ENCODE results near the gene SNHG17.
"Not testable (repeated sequence)": the region's sequence is repeated elsewhere in the genome, so short reads cannot be mapped to it uniquely, and the experiment has no call there.

Gene SNHG17

DNA sequence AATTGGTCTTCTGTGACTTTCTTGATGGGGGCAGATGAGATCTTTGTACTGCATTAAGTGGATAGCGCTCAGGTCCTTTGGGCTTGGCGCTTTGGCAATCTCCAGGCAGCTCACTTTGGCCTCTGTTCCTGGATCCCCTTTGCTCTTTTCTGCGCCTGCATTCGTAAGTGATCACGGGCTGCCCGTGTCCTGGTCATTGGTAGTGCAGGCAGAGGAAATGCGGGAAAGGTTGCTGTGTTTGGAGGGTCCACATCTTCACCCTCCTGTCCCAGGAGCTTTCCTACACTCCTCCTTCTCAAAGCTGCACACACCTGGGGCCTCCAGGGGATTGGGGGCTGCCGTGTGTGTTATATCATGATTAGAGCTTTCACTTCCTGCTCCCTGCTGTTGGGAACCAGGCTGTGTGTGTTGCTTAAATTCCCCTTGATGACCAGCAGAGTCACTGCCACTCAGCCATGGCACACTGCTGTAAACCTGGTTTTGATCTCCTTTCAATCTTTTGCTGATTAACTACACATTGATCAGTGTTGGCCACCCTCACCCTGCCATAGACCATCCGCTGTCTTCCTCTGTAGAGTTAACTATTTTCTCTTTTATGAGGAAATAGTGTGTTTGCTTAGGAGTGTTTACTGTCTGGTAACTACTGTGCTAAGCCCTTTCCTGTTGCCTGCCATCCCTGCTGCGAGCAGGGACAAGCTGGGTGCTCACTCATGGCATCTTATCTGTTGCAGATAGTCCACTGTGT is 13.0 kb upstream of the SNHG17 start:
- no peak for DNase-seq (ENCODE audit: low read depth)

DNA sequence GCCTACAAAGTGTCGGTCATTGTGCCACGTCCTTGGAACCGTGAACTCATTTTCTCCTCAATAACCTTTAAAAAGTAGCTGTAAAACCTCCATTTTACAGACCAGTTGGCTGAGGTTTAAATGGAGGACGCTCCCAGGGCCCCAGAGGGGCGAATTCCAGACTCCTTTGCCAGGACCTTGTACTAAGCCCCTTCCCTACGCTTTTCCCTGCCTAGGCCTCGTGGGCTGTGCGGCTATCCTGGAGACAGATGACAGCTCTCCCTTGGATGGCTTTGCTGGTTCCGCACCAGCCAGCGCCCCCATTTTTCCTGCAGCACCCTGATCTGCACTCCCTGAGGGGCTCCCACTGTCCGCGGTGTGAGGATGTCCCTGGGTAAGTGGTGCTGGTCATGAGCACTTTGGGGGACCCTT is 12.1 kb upstream of the SNHG17 start:
- DNase-seq (ENCODE audit: low read depth) = no peak

DNA sequence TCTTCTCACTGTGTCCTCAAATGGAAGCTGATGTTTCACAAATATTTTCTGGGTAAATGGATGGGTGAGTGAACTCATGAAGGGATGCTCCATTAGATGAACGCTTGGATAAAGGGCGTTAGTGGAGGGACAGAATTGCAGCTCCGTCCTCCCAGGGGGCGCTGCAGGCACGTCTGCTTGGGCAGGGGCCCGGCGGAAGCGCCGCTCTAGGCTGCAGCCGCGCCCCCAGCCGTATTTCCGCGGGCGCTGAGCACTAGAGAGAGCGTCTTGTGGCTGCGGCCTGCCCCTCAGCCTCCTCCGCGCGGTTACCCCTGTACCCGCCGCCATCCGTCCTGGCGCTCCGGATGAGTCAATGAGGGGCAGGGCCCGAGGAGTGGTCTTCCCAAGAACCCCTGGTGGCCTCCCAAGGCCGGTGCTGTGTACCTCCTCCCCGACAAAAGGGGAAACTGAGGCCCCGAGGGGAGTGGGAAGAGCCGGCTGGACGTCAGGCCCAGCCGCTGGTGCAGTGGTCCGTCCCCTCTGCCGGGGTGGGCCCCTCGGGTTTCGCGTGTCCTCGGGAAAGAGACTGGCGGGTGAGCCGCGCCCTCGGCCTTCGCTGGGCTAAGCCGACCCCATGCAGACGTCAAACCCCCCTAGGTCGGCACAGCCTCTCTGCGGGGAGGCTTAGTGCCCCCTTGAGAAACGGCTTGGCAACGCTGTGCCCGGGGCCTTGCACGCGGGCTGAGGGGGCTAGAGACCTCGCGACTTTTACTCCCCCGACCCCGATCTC is 11.5 kb upstream of the SNHG17 start:
- DNase-seq (ENCODE audit: low read depth) = peak; percentile 90

DNA sequence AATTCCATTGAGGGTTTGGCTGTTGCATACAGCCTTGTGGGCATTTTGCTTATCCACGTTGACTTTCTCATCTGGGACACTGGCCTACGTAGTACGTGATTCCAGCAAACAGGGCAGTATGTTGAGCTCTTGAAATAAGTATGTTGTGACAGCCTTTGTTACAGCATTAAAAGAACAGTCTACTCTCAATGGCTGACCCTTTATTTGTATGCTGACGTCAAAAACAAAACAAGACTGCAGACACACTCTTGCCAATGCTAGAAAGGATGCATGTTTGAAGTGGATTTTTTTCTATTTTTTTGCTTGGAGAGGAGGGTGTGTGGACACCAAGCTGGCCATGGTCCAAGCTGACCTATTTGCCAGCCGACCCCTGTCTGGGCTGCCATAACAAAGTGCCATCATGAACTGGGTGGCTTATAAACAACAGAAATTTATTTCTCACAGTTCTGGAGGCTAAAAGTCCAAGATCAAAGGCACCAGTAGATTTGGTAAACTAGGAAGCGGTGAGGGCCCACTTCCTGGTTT is 10.8 kb upstream of the SNHG17 start:
- DNase-seq (ENCODE audit: low read depth) = no peak

DNA sequence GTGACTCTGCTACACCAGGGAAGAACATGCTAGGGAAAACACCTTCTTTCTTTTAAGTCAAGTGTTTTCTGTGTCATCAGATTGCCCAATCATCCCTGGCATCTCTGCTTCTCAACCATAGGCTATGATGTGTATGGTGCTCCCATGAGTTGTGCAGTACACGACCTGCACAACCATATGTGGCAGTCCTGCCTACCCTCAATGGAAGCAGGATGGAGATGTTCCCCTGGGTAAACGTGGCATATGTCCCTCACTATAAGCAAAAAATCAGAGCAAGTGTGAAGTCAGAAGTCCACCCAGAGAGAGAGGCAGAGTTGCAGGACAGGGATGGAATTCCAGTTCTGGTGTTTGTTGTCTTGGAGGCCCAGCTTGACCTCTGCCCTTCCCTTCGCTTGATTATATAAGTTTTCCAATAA is 10.3 kb upstream of the SNHG17 start:
- DNase-seq (ENCODE audit: low read depth) = no peak

DNA sequence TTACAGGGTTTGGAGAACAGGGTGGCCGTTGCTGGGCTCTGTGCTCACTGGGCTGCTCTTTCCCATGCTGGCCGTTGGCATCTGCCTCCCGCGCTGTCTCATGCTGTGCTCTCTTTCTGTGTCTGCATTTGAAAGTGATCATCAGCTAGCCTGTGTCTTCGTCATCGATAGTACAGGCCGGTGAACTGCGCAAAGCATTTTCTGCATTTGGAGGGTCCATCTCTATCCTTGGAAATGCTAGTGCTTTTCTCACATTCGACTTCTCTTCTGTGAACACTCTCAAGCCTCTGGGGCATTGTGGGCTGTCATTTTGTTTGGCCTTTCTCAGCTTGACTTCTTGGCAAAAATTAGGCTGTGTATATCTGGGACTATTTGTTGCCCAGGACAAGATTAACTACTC is 6.8 kb upstream of the SNHG17 start:
- DNase-seq (ENCODE audit: low read depth) = no peak

DNA sequence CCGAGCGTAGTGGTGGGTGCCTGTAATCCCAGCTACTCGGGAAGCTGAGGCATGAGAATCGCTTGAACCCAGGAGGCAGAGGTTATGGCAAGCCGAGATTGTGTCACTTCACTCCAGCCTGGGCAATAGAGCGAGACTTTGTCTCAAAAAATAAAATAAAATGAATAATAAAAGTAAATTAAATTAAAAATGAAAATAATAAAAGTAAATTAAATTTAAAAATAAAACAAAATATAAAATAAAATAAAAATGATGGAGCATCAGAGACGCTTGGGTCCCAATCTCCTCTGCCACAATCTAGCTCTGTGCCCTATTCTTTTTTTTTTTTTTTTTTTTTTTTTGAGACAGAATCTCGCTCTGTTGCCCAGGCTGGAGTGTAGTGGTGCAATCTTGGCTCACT is 6.0 kb upstream of the SNHG17 start:
- not testable (repeated sequence) for DNase-seq (ENCODE audit: low read depth)

DNA sequence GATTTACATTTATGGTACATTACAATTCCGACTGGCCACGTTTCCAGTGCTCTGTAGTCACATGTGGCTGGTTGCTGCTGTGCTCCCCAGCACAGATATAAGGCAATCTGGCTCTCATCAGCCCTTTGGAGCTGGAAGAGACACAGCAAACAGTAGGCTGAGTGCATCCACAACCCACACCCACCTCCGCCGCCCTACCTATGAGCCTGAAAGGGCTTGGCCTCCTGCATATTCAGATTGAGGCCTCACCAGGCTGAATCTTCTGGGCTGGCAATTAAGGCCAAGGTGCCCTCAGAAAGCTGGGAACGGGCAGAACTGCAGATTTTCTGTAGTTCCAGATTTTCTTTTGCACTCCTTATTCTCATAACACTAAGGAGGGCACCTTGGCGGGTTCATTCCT is 2.7 kb upstream of the SNHG17 start:
- DNase-seq (ENCODE audit: low read depth) = no peak

DNA sequence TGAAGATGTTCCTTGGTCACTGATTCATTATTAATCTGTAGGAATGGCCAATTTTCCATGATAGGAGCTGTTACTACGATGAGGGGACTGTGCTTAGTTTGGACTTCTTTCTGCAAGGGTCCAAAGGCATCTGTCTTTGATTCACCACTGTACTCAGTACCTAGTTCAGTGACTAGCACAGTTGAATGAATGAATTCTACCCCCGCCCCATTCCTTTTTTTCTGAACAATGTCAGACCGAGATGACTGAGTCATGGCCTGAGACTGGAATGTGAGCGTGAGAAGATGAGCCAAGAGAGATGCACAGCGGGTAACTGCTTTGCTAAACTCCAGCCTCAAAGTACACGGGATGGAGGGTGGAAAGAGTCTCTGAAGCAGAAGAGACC is 419 bp upstream of the SNHG17 start:
- DNase-seq (ENCODE audit: low read depth) = no peak

DNA sequence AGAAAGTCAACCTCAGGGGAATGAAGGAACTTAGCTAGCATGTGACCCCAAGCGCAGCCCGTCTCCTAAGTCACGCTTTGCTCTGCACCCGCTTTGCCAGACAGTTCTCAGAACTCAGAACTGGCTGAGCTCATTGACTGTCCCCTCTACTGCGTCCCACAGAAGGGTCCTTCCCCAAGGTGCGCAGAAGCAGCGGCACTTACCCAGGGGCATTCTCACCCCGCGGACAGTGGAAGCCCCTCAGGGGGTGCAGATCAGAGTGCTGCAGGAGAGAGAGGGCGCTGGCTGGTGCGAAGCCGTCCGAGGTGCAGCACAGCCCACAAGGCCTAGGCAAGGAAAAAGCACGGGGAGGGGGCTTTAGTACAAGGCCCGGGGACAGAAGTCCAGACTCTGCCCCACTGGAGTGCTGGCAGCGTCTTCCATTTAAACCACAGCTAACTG is 807 bp downstream of the SNHG17 start:
- no peak for DNase-seq (ENCODE audit: low read depth)

DNA sequence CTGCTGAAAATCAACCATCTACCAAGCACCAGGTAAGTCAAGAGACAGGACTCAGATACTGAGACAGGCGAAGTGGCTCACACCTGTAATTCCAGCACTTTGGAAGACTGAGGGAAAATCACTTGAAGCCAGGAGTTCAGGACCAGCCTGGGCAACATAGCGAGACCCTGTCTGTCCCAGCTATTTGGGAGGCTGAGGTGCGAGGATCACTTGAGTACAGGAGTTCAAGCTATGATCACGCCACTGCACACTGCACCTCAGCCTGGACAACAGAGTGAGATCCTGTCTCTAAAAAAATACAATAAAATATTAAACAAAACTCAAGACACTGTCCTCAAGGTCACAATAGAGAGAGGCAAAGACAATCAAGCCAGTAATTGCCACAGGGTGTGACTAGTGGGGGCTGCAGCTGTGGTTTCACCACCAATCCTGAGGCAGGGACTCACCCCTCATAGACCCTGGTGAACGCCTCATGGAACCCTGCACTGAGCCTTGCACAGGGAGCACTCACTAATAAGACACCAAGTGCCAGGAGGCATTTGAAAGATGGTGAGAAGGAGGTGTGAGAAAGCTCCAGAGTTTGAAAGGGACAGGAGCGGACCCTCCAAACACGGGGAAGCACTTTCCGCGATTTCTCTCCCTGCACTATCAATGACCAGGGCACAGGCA is 1.7 kb downstream of the SNHG17 start:
- no peak for DNase-seq (ENCODE audit: low read depth)

DNA sequence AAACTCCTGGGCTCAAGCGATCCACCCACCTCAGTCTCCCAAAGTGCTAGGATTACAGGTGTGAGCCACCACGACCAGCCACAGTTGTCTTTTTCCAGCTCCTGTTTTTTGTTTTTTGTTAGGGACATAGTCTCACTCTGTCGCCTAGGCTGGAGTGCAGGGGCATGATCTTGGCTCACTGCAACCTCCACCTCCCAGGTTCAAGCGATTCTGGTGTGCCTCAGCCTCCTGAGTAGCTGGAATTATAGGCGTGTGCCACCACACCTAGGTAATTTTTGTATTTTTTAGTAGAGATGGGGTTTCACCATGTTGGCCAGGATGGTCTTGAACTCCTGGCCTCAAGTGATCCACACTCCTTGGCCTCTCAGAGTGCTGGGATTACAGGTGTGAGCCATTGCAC is 2.3 kb downstream of the SNHG17 start:
- DNase-seq (ENCODE audit: low read depth) = not testable (repeated sequence)

DNA sequence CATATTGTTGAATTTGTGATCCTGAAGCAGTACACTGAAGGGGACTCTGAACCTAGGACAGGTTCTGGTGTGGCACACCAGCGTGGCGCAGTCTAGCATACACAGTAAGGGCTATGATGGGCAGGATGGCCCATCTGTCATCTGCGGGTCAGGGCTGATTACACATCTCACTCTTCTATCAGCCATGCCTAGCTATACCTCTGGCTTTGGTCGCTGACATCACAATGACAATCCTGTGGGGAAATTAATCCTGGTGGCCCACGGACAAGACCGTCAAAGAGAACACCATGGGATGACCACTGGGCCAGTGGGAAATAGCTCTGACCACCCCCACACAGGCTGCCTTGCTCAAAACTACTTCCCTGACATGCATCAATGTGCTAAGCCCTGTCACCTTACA is 2.8 kb downstream of the SNHG17 start:
- no peak for DNase-seq (ENCODE audit: low read depth)

DNA sequence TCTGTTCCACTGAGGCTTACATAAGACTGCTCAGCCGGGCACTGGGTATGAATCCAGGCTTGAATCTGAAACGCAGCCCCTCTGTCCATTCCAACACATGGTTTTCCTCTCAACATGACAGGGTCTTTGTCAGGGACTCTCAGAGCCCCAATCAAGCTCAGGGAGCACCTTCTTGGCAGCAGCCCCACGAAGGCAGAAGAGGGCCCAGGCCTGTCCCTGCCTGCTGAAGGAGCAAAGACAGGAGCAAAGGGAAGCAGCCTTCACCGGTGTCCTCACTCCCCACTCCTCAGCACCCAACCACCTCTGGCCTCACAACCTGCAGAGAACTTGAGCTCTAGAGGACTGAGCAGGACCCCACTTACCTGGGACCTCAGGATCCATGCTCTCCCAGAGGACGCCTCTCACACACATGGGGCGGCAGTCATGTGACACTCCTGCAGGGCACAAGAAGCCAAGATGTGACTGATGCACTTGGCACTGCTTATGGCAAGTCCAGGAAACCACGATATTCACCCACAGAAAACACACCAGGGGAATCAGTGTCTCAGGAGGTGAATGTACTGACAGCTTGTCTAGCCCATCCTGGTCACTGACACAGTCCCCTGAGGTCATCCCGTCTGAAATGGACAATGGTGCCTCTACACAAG is 4.3 kb downstream of the SNHG17 start:
- DNase-seq (ENCODE audit: low read depth) = no peak

DNA sequence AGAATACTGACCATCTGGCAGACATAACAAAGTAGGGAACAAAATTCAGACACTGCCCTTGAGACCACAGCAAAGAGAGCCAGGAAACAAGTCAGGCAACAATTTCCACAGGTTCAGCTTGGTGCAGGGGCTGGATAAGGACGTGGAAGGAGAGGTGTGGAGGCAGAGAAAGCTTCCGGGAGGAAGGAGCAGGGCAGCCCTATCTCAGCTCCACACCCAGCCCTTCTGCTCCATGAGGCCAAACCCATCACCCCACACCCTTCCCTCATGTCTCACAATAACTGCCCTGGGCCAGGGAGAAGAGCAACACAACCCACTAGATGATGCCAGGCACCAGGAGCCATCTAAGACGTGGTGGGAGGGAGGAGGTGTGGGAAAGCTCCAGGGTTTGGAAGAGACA is 5.8 kb downstream of the SNHG17 start:
- DNase-seq (ENCODE audit: low read depth) = no peak

DNA sequence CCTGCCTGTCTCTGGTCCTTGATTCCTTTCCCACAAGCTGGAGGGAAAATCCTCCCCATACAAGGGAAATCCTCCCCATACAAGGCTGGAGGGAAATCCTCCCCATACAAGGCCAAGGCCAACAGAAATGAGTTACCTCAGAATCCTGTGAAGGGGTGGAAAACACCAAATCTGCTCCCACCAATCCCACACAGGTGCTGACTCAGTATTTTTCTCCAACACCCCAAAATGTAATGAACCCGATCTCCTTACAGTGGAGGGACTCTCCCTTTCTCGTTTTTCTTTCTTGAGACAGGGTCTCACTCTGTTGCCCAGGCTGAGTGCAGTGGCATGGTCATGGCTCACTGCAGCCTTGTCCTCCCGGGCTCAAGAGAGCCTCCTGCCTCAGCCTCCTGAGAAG is 6.3 kb downstream of the SNHG17 start:
- no peak for DNase-seq (ENCODE audit: low read depth)

DNA sequence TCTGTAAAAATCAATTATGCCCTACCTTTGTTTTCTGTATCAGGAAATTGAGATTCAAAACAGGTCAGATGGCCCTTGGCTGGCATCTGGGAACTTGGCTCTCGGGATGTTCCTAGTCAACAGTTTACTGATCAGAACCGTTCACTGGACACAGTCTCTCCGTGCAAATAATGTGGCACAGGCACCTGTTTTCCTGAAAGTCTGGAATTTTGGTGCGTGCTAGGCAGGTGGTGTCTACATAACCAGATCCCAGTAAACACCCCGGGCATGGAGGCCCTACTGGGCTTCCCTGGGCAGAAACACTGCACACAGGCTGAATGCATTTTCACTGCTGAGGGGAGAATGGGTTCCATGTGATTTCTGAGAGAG is 7.5 kb downstream of the SNHG17 start:
- DNase-seq (ENCODE audit: low read depth) = no peak

DNA sequence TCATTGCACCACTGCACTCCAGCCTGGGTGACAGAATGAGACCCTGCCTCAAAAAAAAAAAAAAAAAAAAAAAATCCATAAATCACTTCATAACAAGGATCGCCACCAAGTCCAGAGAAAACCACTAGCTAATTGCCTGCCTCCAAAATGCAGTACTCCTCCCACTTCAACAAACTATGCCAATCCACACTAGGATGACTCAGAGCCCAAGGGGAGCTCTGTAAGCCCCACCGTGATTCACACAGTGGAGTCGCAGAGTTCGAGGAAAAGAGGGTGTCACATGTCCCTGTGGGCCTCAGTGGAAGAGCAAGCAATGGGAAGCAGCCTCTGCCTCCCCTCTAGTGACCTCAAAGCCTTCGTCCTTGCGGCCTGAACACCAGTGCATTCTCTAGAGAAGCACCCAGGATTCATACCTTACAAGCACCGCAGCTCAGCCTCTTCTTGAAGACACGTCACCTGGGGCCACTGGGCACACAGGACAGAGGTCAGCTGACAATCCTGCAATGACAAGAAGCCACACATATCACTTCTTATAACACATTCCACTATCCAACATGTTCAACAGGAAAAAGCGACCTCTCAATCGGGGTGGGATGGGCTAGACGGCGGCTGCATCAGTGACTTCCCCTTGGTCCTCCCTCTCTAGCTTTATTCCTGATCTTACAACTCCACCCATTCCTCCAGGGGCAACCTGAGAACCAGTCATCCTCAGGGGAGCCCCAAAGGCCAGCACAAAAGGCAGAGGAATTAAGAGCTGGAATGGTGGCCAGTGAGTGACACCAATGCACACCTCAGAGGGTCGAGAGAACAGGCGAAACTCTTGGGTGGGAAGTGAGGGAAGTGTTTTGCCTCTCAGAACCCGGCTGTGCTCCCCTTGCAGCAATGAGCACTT is 8.9 kb downstream of the SNHG17 start:
- DNase-seq (ENCODE audit: low read depth) = no peak

DNA sequence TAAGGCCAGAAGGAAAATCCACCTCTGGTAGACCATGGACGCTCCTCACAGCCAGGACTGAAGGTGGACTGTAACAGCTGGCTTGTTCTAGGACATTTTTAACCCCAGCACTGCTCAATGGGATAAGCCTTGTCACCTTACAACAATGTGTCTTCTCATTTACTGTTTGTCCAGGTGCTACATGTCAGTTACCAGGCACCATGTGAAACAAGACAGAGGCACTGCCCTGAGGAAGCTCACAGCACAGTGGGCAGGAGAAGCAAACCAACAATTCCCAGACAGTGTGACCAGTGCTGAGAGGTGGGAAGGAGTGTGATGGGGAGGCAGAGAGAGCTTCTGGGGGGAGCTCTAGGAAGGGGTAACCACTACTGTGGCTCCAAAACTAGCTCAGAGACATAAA is 10.7 kb downstream of the SNHG17 start:
- no peak for DNase-seq (ENCODE audit: low read depth)

DNA sequence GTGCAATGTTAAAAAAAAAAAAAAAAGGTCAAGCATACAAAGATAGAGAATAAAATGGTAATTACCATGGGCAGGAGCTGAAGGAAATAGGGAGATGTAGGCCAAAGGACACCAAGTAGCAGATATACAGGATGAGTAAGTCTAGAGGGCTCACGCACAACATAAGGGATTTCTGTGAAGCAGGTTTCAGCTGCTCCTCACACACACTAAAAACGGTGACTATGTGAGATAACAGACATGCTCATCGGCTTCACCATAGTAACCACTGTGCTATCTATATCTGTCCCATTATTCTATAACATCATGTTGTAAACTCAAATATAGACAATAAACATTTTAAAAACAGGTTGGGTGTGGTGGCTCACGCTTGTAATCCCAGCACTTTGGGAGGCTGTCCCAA is 11.6 kb downstream of the SNHG17 start:
- no peak for DNase-seq (ENCODE audit: low read depth)

DNA sequence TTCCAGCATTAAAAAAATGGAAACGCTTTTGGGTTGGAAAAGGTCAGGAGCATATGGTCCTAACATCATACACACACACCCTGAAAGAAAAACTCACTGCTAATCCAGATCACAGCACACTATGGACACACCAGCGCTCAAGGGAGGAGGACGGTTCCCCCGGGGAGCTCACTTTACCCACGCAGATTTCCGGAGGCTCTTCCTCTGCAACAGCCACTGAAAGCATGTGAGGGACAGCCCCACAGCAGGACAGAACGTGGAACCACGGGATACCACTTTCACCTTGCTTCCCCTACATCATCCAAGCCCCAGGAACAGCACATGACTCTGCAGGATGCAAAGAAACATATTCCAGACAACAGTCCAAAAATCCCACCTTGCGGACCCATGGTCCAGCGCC is 13.2 kb downstream of the SNHG17 start:
- no peak for DNase-seq (ENCODE audit: low read depth)
